Liver (tissue), 3 donors: ENCODE data around the gene TRIM45.
"Not testable (repeated sequence)": the region's sequence is repeated elsewhere in the genome, so short reads cannot be mapped to it uniquely, and the experiment has no call there.

Source experiments
- CTCF ChIP-seq: fragments of 150-350 bp; IDR thresholded peaks from 2 replicates; pipeline ENCODE4 v1.5.1; 2017; ENCODE audit warnings: improper control_type of control experiment, low read depth, low read length; ENCODE audit not compliant: missing input control
- GABPA ChIP-seq, 2 donors: IDR thresholded peaks in 1 of 2; conservative IDR thresholded peaks in 1 of 2; 2 replicates each; pipeline ENCODE4 v1.6.1; 2016; ENCODE audit warnings: antibody characterized with exemption in 2 of 2, mild to moderate bottlenecking in 1 of 2, moderate library complexity in 1 of 2
- MAX ChIP-seq: IDR thresholded peaks from 2 replicates; pipeline ENCODE4 v1.6.1; 2016; ENCODE audit warnings: antibody characterized with exemption
- RAD21 ChIP-seq, 2 donors: IDR thresholded peaks; 2 replicates each; pipeline ENCODE4 v1.6.1; 2016; ENCODE audit warnings: antibody characterized with exemption in 2 of 2, mild to moderate bottlenecking in 2 of 2
- RXRA ChIP-seq, 2 donors: IDR thresholded peaks; 2 replicates each; pipeline ENCODE4 v1.6.1; 2017 to 2018; ENCODE audit warnings: antibody characterized with exemption in 2 of 2, mild to moderate bottlenecking in 1 of 2
- YY1 ChIP-seq: IDR thresholded peaks from 2 replicates; pipeline ENCODE4 v1.6.1; 2016; ENCODE audit warnings: antibody characterized with exemption, mild to moderate bottlenecking
- donor health status: healthy.
- donor health status: healthy.

- TF ChIP-seq CTCF; YY1; GABPA (IDR thresholded peaks at IDR 0.05 in 1 of 2, conservative IDR thresholded peaks at IDR 0.05 in 1 of 2); RAD21 (IDR thresholded peaks at IDR 0.05); MAX; RXRA (IDR thresholded peaks at IDR 0.05): not testable (repeated sequence)
Observed at GRCh38 chr1:117119144-117119543, 2.4 kb downstream of the TRIM45 start.
